DND-41 (cell line): Measurements from ENCODE around the gene PLA1A.

Source experiments
- EZH2 ChIP-seq: IDR thresholded peaks from 3 replicates; pipeline ENCODE4 v1.6.1; 2012; ENCODE audit warnings: borderline replicate concordance, low read depth, mild to moderate bottlenecking, moderate library complexity, low read length, inconsistent platforms; ENCODE audit not compliant: severe bottlenecking
- TF ChIP-seq, protein P1 (sequence below): IDR thresholded peaks from 2 replicates; pipeline ENCODE4 v1.5.1; 2012; ENCODE audit warnings: borderline replicate concordance, low read length, moderate library complexity, mild to moderate bottlenecking; ENCODE audit not compliant: poor library complexity, severe bottlenecking; ENCODE audit errors: extremely low read depth

DNA sequence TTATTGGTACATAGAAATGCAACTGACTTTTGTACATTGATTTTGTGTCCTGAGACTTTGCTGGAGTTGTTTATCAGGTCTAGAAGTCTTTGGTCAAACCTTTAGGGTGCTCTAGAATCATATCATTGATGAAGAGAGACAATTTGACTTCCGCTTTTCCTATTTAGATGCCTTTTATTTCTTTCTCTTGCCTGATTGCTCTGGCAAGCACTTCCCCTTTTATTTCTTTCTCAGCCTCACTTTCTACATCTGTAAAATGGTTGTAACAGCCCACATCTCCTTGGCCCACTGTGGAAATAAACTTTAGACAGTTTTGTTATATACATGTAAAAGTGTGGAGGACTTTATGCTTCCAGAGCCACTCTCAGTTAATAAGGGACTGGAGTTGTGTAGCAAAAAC, 14.0 kb downstream of the PLA1A start:
- TF ChIP-seq, protein P1, sequence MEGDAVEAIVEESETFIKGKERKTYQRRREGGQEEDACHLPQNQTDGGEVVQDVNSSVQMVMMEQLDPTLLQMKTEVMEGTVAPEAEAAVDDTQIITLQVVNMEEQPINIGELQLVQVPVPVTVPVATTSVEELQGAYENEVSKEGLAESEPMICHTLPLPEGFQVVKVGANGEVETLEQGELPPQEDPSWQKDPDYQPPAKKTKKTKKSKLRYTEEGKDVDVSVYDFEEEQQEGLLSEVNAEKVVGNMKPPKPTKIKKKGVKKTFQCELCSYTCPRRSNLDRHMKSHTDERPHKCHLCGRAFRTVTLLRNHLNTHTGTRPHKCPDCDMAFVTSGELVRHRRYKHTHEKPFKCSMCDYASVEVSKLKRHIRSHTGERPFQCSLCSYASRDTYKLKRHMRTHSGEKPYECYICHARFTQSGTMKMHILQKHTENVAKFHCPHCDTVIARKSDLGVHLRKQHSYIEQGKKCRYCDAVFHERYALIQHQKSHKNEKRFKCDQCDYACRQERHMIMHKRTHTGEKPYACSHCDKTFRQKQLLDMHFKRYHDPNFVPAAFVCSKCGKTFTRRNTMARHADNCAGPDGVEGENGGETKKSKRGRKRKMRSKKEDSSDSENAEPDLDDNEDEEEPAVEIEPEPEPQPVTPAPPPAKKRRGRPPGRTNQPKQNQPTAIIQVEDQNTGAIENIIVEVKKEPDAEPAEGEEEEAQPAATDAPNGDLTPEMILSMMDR: no peak
- TF ChIP-seq EZH2: no peak
